Measurements from ENCODE around the gene GPR75. TPM values are rescaled to one million over a fixed set of nuclear protein-coding genes. Genes with fewer than 3 reads are reported as not detected.

The GPR75 gene
- total RNA-seq, 1 experiment from 2014 or later, result 4.8 TPM

DNA sequence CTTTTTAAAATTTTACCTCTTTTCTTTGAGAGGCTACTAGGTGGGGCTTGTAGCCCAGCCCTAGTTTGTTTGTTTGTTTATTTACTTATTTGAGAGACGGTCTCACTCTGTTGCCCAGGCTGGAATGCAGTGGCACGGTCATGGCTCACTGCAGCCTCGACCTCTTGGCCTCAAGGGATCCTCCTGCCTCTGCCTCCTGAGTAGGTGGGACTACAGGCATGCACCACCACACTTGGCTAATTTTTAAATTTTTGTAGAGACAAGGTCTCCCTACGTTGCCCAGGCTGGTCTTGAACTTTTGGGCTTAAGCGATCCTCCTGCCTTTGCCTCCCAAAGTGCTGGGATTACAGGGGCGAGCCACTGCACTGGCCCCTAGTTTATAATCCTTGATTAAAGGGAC lies 38.0 kb downstream of the GPR75 start:
- H3K4me3 ChIP-seq (ENCODE audit: low read depth, low read length, poor library complexity, severe bottlenecking), result no peak overlapping the region
- H3K4me1 ChIP-seq (ENCODE audit: insufficient read depth, low read length, poor library complexity, severe bottlenecking), result no peaks in the 10 kb centered on the region
- ChIA-PET CTCF (no interaction called here), POLR2A (ENCODE audit: low non-redundant PET) (no interaction called here)
- intact Hi-C loops (cut with micrococcal nuclease; ENCODE audit: unreplicated experiment), result loop anchor here (10.0 kb wide), 1 partner anchor 397 kb away; no protein-coding TSS in a partner anchor
- no peaks in the 10 kb centered on the region for H3K9me3 ChIP-seq (ENCODE audit: low read depth, low read length, poor library complexity, severe bottlenecking)
- H3K36me3 ChIP-seq (ENCODE audit: insufficient read depth, low read length, poor library complexity, severe bottlenecking), result peaks cover 13% of the 10 kb centered on the region
- BruUV-seq (replicated peaks), result no TSS peak
- H3K27ac ChIP-seq (ENCODE audit: low read depth, low read length, poor library complexity, severe bottlenecking), result no peak overlapping the region
- TF ChIP-seq, protein P1, sequence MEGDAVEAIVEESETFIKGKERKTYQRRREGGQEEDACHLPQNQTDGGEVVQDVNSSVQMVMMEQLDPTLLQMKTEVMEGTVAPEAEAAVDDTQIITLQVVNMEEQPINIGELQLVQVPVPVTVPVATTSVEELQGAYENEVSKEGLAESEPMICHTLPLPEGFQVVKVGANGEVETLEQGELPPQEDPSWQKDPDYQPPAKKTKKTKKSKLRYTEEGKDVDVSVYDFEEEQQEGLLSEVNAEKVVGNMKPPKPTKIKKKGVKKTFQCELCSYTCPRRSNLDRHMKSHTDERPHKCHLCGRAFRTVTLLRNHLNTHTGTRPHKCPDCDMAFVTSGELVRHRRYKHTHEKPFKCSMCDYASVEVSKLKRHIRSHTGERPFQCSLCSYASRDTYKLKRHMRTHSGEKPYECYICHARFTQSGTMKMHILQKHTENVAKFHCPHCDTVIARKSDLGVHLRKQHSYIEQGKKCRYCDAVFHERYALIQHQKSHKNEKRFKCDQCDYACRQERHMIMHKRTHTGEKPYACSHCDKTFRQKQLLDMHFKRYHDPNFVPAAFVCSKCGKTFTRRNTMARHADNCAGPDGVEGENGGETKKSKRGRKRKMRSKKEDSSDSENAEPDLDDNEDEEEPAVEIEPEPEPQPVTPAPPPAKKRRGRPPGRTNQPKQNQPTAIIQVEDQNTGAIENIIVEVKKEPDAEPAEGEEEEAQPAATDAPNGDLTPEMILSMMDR (conservative IDR thresholded peaks at IDR 0.05; ENCODE audit: low read depth, low read length), result no peak
- no peak for TF ChIP-seq EZH2 (IDR thresholded peaks at IDR 0.05; ENCODE audit: borderline replicate concordance, low read depth, low read length, poor library complexity, severe bottlenecking)
- H3K27me3 ChIP-seq (replicated peaks; ENCODE audit: insufficient read depth, low read depth, low read length, poor library complexity), result no peaks in the 10 kb centered on the region
- no peak for DNase-seq (ENCODE audit: low spot score)

DNA sequence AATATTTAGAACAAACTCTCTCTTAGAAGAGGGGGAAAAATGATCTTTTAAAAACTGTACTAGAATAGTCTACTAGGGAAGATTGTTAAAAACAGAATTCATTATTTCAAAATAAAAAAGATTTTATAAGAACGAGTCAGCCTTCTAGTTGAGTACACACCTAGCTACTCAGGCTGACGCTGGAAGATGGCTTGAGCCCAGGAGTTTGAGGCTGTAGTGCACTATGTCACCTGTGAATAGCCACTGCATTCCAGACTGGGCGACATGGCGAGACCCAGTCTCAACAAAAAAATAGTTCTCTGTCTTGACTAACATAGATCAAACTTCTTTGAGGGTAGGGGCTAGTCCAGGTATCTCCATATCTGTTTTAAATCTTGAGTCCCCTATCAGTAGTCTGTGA lies 39.1 kb downstream of the GPR75 start:
- no peaks in the 10 kb centered on the region for H3K9me3 ChIP-seq (ENCODE audit: low read depth, low read length, poor library complexity, severe bottlenecking)
- H3K4me1 ChIP-seq (ENCODE audit: insufficient read depth, low read length, poor library complexity, severe bottlenecking), result no peaks in the 10 kb centered on the region
- no peak overlapping the region for H3K27ac ChIP-seq (ENCODE audit: low read depth, low read length, poor library complexity, severe bottlenecking)
- H3K27me3 ChIP-seq (replicated peaks; ENCODE audit: insufficient read depth, low read depth, low read length, poor library complexity), result no peaks in the 10 kb centered on the region
- BruUV-seq (replicated peaks), result no TSS peak
- no peak for TF ChIP-seq EZH2 (IDR thresholded peaks at IDR 0.05; ENCODE audit: borderline replicate concordance, low read depth, low read length, poor library complexity, severe bottlenecking)
- TF ChIP-seq, protein P1 (conservative IDR thresholded peaks at IDR 0.05; ENCODE audit: low read depth, low read length), result no peak
- DNase-seq (ENCODE audit: low spot score), result no peak
- ChIA-PET CTCF (no interaction called here), POLR2A (ENCODE audit: low non-redundant PET) (no interaction called here)
- peaks cover 16% of the 10 kb centered on the region for H3K36me3 ChIP-seq (ENCODE audit: insufficient read depth, low read length, poor library complexity, severe bottlenecking)
- no peak overlapping the region for H3K4me3 ChIP-seq (ENCODE audit: low read depth, low read length, poor library complexity, severe bottlenecking)
- intact Hi-C loops (cut with micrococcal nuclease; ENCODE audit: unreplicated experiment), result loop anchor here (10.0 kb wide), 1 partner anchor 396 kb away; no protein-coding TSS in a partner anchor

DNA sequence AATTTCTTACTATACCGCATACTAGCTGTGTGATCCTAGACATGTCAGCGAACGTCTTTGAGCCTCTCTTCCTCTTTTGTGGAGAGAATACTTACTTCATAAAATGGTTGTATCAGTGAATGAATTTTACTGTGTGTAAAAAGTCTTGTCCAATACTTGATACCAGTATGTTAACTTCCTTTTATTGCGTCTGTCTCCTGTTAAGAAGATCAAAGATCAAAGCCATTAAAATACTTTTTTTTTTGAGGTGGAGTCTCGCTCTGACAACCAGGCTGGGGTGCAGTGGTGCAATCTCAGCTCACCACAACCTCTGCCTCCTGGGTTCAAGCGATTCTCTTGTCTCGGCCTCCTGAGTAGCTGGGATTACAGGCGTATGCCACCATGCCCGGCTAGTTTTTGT lies 39.7 kb downstream of the GPR75 start:
- BruUV-seq (replicated peaks), result no TSS peak
- no peak for DNase-seq (ENCODE audit: low spot score)
- TF ChIP-seq, protein P1 (conservative IDR thresholded peaks at IDR 0.05; ENCODE audit: low read depth, low read length), result no peak
- TF ChIP-seq EZH2 (IDR thresholded peaks at IDR 0.05; ENCODE audit: borderline replicate concordance, low read depth, low read length, poor library complexity, severe bottlenecking), result no peak
- intact Hi-C loops (cut with micrococcal nuclease; ENCODE audit: unreplicated experiment), result loop anchor here (10.0 kb wide), 1 partner anchor 395 kb away; no protein-coding TSS in a partner anchor
- ChIA-PET POLR2A (ENCODE audit: low non-redundant PET) (no interaction called here), CTCF (no interaction called here)
- Histone ChIP-seq H3K4me3 (ENCODE audit: low read depth, low read length, poor library complexity, severe bottlenecking) (no peak overlapping the region), H3K36me3 (ENCODE audit: insufficient read depth, low read length, poor library complexity, severe bottlenecking) (peaks cover 22% of the 10 kb centered on the region), H3K27me3 (replicated peaks; ENCODE audit: insufficient read depth, low read depth, low read length, poor library complexity) (no peaks in the 10 kb centered on the region), H3K4me1 (ENCODE audit: insufficient read depth, low read length, poor library complexity, severe bottlenecking) (no peaks in the 10 kb centered on the region), H3K27ac (ENCODE audit: low read depth, low read length, poor library complexity, severe bottlenecking) (no peak overlapping the region), H3K9me3 (ENCODE audit: low read depth, low read length, poor library complexity, severe bottlenecking) (no peaks in the 10 kb centered on the region)

All from A673 (cell line).